Panc1 (cell line): ENCODE data around the gene FLOT2. TPM values are rescaled to one million over a fixed set of nuclear protein-coding genes. Genes with fewer than 3 reads are reported as not detected.

ENCODE experiments used
- ATAC-seq: fragments of 200-7000 bp; cut with Tn5 transposase; 2 replicates; pipeline ENCODE4 v1.9.1; 2020; ENCODE audit warnings: mild to moderate bottlenecking, moderate library complexity
- BruUV-seq: library from RNA; stranded (reverse); fragments of 400-500 nt; replicated peaks from 2 replicates; lab custom pipeline; 2021; lab: Mats Ljungman, UMichigan
- CTCF ChIA-PET: fragments of 300-600 bp; sonication (Branson Sonifier 250); formaldehyde crosslinking; loops from one replicate; lab custom pipeline; 2022; ENCODE audit warnings: antibody characterized with exemption; lab: Charles Lee
- POLR2A ChIA-PET: fragments of 300-600 bp; sonication (Branson Sonifier 250); formaldehyde crosslinking; loops from one replicate; lab custom pipeline; 2022; ENCODE audit warnings: antibody characterized with exemption; lab: Charles Lee
- DNase-seq: peaks from one replicate; pipeline ENCODE4 v3.0.0-alpha.2; 2010; ENCODE audit warnings: low read depth, low spot score
- H3K27ac ChIP-seq: 2 replicates; pipeline ENCODE4 v1.5.1; 2011; ENCODE audit warnings: mild to moderate bottlenecking, low read length, inconsistent platforms
- H3K27me3 ChIP-seq: fragments of 200-500 bp; sonication (Bioruptor generic); 2 replicates; pipeline ENCODE4 v1.6.0; 2014; ENCODE audit warnings: low read length, inconsistent platforms; ENCODE audit not compliant: control insufficient read depth, insufficient read depth
- H3K36me3 ChIP-seq: fragments of 200-500 bp; sonication (Bioruptor generic); 2 replicates; pipeline ENCODE4 v1.5.1; 2014; ENCODE audit warnings: inconsistent platforms, mild to moderate bottlenecking, low read length, moderate library complexity; ENCODE audit not compliant: control insufficient read depth, insufficient read depth
- H3K4me1 ChIP-seq: 2 replicates; pipeline ENCODE4 v1.5.1; 2011; ENCODE audit warnings: inconsistent platforms, mild to moderate bottlenecking, low read length, moderate library complexity; ENCODE audit not compliant: control insufficient read depth, insufficient read depth
- H3K4me3 ChIP-seq, 2 experiments: 2 replicates each; pipeline ENCODE4 v1.5.1; 2011 to 2012; ENCODE audit warnings: low read depth in 2 of 2, low read length in 2 of 2, mild to moderate bottlenecking in 2 of 2, inconsistent platforms in 1 of 2, moderate library complexity in 1 of 2
- H3K9me3 ChIP-seq: fragments of 200-500 bp; sonication (Bioruptor generic); 2 replicates; pipeline ENCODE4 v1.5.1; 2014; ENCODE audit warnings: low read depth, mild to moderate bottlenecking, inconsistent platforms, low read length, moderate library complexity; ENCODE audit not compliant: control insufficient read depth, insufficient read depth
- CTCF ChIP-seq: fragments of 450-650 bp; IDR thresholded peaks from 2 replicates; pipeline ENCODE4 v1.5.1; 2017; ENCODE audit warnings: mild to moderate bottlenecking
- POLR2AphosphoS5 ChIP-seq: IDR thresholded peaks from 2 replicates; pipeline ENCODE4 v1.6.1; 2012; ENCODE audit warnings: mild to moderate bottlenecking, low read depth, low read length, moderate library complexity
- REST ChIP-seq, 2 experiments: IDR thresholded peaks; 2 replicates each; pipeline ENCODE4 v1.6.1; 2011 to 2012; ENCODE audit warnings: low read depth in 2 of 2, control low read depth in 1 of 2, low read length in 1 of 2, mild to moderate bottlenecking in 1 of 2, moderate library complexity in 1 of 2; ENCODE audit not compliant: insufficient read depth in 1 of 2
- SIN3A ChIP-seq: IDR thresholded peaks from 2 replicates; pipeline ENCODE4 v1.6.1; 2012; ENCODE audit warnings: low read depth, mild to moderate bottlenecking, low read length, moderate library complexity, borderline replicate concordance; ENCODE audit not compliant: insufficient read depth
- TCF7L2 ChIP-seq: IDR thresholded peaks from 2 replicates; pipeline ENCODE4 v1.6.1; 2011; ENCODE audit warnings: mild to moderate bottlenecking, low read depth, low read length, inconsistent platforms
- in situ Hi-C: cut with HindIII; loops from 2 replicates; pipeline ENCODE4 v1.10.0; 2016; ENCODE audit warnings: low sequenced_read_pairs, low pct_unique_long_range_greater_than_20kb
- intact Hi-C: fragments of 100-400 bp; cut with micrococcal nuclease; formaldehyde crosslinking; loops from one replicate; pipeline ENCODE4 v1.10.0; 2022; ENCODE audit not compliant: unreplicated experiment
- total RNA-seq: library from RNA; stranded (reverse); gene quantifications from one replicate; pipeline ENCODE4 v1.2.1, GENCODE V29; 2021; ENCODE audit not compliant: unreplicated experiment

The FLOT2 gene
- total RNA-seq, 1 experiment from 2014 or later = 110 TPM

GRCh38 chr17:28944862-28945741, 47.6 kb upstream of the FLOT2 start:
- in situ Hi-C loops (no loop called here), intact Hi-C loops (no loop called here)
- Histone ChIP-seq H3K4me3 (no peak overlapping the region), H3K27ac (no peak overlapping the region), H3K27me3 (no peaks in the 10 kb centered on the region), H3K4me1 (peaks cover 53% of the 10 kb centered on the region), H3K9me3 (no peaks in the 10 kb centered on the region), H3K36me3 (peaks cover 6% of the 10 kb centered on the region)
- ATAC-seq = no peak
- POLR2A ChIA-PET = interaction anchor here (0.5 kb wide), 2 partner anchors 106 to 234 kb away, joined by 4 to 6 read pairs; partner anchors contain the start of gene PROCA1
- DNase-seq = no peak
- BruUV-seq = no TSS peak
- TF ChIP-seq CTCF = no peak
- TF ChIP-seq REST (IDR thresholded peaks at IDR 0.05; ENCODE audit: insufficient read depth in 1 of 2, low read depth in 2 of 2, low read length in 1 of 2) = no peak
- TF ChIP-seq SIN3A = no peak
- TF ChIP-seq TCF7L2 = no peak
- no peak for TF ChIP-seq POLR2AphosphoS5
- CTCF ChIA-PET = no interaction called here

- Histone ChIP-seq H3K36me3 (peaks cover 6% of the 10 kb centered on the region), H3K4me3 (no peak overlapping the region), H3K27ac (no peak overlapping the region), H3K9me3 (no peaks in the 10 kb centered on the region), H3K27me3 (no peaks in the 10 kb centered on the region), H3K4me1 (peaks cover 61% of the 10 kb centered on the region)
- intact Hi-C loops = no loop called here
- DNase-seq (no peak), ATAC-seq (no peak)
- no TSS peak for BruUV-seq
- ChIA-PET CTCF (no interaction called here), POLR2A (interaction anchor here (0.5 kb wide), 2 partner anchors 164 to 233 kb away, joined by 4 to 6 read pairs; partner anchors contain the start of gene PROCA1)
- TF ChIP-seq TCF7L2 = no peak
- no peak for TF ChIP-seq POLR2AphosphoS5
- no peak for TF ChIP-seq REST (IDR thresholded peaks at IDR 0.05; ENCODE audit: insufficient read depth in 1 of 2, low read depth in 2 of 2, low read length in 1 of 2)
- TF ChIP-seq CTCF = no peak
- TF ChIP-seq SIN3A = no peak
- in situ Hi-C loops = no loop called here
These were observed 46.8 kb upstream of the FLOT2 start for GRCh38 chr17:28944343-28944742.
